AG09309 (cell line): ENCODE data around the gene SERPINA12.

Source experiments
- DNase-seq: peaks from one replicate; pipeline ENCODE4 v3.0.0-alpha.2; 2010; ENCODE audit warnings: low read depth
- H3K4me3 ChIP-seq: 2 replicates; pipeline ENCODE4 v1.5.1; 2011; ENCODE audit warnings: mild to moderate bottlenecking, low read depth, low read length, moderate library complexity; ENCODE audit not compliant: control insufficient read depth
- TF ChIP-seq, protein P1 (sequence below): IDR thresholded peaks from 2 replicates; pipeline ENCODE4 v1.5.1; 2011; ENCODE audit warnings: mild to moderate bottlenecking, low read depth, low read length, inconsistent platforms; ENCODE audit not compliant: insufficient read depth, control insufficient read depth; ENCODE audit errors: missing control alignments

Gene SERPINA12

DNA sequence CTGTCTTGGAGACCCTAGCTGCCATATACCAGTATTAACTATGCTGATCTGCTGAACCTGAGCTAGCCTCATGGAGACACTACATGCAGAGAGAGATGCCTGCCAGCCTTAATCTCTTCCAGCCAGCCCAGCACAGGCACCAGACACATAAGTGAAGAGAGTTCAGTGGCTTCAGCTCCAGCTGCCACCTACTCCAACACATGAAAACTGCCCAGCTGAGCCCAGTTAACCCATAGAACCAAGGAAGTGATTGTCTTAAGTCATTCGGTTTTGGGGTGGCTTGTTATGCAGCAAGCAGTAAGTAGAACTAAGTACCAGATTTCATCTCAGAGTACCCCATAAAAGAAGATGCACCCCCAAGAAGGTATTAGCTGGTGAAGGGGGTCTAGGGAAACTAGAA lies 64.3 kb downstream of the SERPINA12 start:
- TF ChIP-seq, protein P1, sequence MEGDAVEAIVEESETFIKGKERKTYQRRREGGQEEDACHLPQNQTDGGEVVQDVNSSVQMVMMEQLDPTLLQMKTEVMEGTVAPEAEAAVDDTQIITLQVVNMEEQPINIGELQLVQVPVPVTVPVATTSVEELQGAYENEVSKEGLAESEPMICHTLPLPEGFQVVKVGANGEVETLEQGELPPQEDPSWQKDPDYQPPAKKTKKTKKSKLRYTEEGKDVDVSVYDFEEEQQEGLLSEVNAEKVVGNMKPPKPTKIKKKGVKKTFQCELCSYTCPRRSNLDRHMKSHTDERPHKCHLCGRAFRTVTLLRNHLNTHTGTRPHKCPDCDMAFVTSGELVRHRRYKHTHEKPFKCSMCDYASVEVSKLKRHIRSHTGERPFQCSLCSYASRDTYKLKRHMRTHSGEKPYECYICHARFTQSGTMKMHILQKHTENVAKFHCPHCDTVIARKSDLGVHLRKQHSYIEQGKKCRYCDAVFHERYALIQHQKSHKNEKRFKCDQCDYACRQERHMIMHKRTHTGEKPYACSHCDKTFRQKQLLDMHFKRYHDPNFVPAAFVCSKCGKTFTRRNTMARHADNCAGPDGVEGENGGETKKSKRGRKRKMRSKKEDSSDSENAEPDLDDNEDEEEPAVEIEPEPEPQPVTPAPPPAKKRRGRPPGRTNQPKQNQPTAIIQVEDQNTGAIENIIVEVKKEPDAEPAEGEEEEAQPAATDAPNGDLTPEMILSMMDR: no peak
- H3K4me3 ChIP-seq: no peak overlapping the region
- DNase-seq: no peak

DNA sequence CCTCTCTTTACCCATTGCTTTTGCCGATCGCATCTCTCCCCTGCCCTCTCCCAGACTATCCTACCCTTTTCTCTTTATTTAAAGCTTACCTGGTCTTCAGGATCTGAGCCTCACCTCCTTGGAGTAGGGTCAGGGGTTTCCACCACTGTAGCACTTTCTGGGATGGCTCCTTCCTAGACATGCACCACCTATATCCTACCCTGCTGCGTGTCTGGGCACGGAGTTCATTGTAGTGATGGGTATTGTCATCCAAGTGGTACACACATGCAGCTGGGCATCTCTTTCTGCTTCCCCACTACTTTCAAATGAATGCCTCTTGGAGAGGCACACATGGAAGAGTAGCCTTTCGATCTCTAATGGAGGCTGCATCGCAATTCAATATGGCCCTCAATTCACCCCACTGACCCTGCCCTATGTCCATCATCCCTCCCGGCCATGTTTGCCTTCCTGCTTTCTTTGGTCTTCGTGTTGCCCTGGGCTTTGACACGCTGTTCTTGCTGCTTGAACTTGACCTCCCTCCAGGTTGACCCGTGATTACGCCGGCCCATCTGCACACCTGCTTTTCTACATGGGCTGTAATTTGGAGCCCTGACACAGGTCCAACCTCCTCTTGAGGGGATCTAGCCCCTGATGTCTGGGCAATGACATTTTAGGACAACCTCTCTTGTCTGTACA lies 67.6 kb downstream of the SERPINA12 start:
- H3K4me3 ChIP-seq: no peak overlapping the region
- TF ChIP-seq, protein P1: no peak
- no peak for DNase-seq

DNA sequence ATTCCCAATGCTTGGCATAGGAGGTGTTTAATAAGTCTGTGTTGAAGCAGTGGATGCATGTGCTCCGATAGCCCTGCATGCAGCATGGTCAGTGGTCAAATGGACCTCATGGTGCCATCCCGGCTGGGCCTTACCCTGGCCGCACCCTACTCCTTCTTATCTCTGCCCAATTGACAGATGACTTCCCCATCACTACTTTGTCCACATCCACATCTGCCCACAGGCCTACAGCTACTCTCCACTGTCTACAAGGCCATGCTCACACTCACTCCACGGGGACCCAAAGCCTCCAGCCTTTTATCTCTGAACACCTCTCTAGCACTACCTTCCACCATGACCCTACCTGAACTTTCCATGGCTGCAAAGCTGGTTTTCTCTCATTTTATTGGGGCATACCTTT lies 68.1 kb downstream of the SERPINA12 start:
- H3K4me3 ChIP-seq: no peak overlapping the region
- TF ChIP-seq, protein P1: no peak
- DNase-seq: no peak

DNA sequence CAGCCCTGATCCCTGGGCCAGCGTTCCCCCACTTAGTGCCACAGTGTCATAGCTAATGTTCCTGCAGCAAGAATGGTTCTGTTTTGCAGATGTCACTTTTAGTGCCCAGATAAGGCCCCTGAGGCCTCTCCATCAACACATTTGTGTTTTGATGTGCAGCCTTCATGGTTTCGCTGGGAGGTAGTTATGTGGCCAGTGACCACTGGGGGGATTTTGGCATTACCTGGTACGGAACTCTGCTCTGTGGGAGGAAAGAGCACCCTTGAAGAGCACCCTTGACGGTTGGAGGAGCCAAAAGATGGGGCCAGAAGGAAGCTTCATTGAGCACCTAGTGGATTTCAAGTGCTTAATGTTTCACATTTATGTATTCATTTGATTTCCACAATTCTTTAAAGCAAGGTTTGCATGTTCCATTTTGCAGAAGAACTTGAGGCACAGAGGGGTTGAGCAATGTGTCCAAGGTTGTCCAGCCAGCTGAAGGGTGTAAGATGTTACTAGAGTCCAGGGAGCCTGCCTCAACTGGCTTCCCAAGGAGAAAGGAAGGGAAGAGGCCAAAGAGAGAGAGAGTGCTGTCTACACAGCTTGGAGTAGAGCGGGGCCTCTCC lies 69.7 kb downstream of the SERPINA12 start:
- TF ChIP-seq, protein P1: no peak
- no peak for DNase-seq
- no peak overlapping the region for H3K4me3 ChIP-seq
